ENCODE data around the gene PAQR9.

PAQR9 gene

DNA sequence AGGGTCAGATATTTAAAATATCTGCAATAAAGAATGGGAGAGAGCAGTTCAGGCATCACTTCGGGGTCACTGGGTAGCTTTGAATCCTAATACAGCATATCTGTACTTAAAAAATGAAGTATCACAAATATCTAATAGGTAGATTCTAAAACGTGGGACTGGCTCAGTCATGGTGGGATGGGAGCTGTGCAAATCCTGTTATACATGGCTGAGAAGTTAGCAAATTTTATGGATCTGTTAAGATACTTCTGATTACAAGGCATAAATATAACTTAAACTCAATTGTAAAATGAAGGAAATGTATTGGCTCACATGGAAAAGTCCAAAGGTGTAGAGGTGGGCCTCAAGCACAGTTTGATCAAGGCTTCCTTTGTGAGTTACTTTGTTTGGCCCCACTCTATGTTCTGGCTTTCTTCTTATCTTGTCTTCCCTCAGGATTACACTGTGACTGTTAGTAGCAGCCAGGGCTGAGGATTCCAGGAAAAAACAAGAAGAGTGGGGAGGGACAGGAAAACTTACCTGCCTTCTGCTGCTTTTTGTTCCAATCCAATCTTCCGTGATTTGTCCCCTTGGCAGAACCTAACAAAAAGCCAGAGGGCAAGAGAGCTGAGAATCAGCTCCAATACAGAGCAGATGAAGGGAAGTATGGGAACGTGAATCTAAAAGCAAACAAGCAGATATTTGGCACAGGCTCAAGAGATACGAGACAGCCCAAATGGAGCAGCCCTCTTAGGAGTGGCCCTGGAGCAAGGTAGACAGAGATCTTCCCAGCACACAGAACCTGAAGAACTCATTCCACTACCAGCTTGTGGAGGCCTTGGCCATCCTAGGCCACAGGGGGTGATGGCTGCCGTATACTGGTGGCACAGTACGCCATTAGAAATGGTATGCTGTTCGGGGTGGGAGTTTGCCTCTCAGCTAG is 10.9 kb downstream of the PAQR9 start:
- TF ChIP-seq, protein P1, sequence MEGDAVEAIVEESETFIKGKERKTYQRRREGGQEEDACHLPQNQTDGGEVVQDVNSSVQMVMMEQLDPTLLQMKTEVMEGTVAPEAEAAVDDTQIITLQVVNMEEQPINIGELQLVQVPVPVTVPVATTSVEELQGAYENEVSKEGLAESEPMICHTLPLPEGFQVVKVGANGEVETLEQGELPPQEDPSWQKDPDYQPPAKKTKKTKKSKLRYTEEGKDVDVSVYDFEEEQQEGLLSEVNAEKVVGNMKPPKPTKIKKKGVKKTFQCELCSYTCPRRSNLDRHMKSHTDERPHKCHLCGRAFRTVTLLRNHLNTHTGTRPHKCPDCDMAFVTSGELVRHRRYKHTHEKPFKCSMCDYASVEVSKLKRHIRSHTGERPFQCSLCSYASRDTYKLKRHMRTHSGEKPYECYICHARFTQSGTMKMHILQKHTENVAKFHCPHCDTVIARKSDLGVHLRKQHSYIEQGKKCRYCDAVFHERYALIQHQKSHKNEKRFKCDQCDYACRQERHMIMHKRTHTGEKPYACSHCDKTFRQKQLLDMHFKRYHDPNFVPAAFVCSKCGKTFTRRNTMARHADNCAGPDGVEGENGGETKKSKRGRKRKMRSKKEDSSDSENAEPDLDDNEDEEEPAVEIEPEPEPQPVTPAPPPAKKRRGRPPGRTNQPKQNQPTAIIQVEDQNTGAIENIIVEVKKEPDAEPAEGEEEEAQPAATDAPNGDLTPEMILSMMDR (IDR thresholded peaks at IDR 0.05; ENCODE audit: low read length, missing control alignments) = no peak
- DNase-seq (ENCODE audit: low read depth) = no peak
- H3K4me3 ChIP-seq (replicated peaks; ENCODE audit: low read depth, low read length) = no peak overlapping the region

DNA sequence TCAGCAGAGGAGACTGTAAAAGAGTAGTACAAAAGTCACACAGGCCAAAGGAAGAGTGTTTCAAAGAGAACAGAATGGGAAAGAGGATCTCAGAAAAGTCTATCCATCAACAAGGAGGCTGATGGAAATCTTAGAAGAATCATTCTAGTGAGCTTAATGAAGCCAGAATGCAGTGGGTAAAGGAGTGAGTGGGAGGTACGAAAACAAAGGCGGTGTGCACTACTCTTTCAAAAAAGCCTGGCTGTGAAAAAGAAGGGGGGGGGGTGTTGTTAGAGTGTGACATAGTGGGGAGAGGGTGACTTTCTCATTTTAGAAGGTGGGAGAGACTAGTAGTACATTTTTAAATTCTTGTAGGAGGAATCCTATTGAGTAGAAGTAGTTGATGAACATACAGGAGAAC is 11.7 kb downstream of the PAQR9 start:
- DNase-seq (ENCODE audit: low read depth) = no peak
- TF ChIP-seq, protein P1 (IDR thresholded peaks at IDR 0.05; ENCODE audit: low read length, missing control alignments) = no peak
- no peak overlapping the region for H3K4me3 ChIP-seq (replicated peaks; ENCODE audit: low read depth, low read length)

DNA sequence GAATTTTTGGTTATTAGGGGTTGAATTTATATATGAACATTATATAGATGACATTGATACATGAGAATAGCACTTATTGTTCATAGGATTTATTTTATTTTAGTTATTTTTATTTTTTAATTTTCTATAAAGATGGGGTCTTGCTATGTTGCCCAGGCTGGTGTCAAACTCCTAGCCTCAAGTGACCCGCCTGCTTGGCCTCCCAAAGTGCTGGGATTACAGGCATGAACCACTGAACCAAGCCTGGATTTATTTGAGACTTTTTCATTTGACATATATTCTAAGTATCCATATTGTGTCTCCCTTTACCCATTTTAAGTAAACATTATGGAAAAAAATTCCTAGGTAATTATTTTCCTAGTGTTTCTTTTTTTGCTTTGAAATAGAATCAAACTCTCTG is 12.5 kb downstream of the PAQR9 start:
- TF ChIP-seq, protein P1 (IDR thresholded peaks at IDR 0.05; ENCODE audit: low read length, missing control alignments) = no peak
- H3K4me3 ChIP-seq (replicated peaks; ENCODE audit: low read depth, low read length) = no peak overlapping the region
- no peak for DNase-seq (ENCODE audit: low read depth)

DNA sequence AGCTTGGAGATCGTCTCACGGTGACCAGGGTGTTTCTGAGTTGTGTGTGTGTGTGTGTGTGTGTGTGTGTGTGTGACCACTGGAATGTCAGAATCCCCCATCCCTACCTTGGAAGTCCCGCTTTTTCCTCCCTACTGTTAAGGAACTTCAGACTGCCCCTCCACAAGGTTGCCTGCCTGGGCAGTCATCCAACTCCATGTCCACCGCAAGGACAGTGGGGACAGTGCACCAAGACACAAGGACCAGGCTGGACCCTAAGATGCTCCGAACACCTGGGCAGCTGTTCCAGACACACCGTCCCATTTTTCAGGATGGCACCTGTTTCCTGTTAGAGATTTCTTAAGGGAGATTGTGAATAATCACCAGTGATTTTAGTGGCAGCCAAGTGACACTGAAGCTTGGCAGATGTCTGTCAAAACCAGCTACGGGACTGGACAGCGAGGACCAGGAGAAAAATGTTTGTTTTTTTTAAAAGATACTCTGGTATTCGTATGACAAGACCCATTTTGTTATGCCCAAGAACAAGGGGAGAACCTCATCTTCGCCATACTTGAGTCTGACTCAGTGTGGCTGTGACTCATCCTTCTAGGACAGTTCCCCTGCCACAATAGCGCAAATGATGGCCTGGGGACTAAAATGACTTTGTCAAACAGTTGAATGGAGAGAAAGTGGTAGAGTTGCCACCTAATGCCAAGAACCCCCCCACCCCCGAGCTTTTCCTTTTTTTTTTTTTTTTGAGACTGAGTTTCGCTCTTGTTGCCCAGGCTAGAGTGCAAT is 15.5 kb downstream of the PAQR9 start:
- DNase-seq (ENCODE audit: low read depth) = no peak
- no peak overlapping the region for H3K4me3 ChIP-seq (replicated peaks; ENCODE audit: low read depth, low read length)
- TF ChIP-seq, protein P1 (IDR thresholded peaks at IDR 0.05; ENCODE audit: low read length, missing control alignments) = no peak

DNA sequence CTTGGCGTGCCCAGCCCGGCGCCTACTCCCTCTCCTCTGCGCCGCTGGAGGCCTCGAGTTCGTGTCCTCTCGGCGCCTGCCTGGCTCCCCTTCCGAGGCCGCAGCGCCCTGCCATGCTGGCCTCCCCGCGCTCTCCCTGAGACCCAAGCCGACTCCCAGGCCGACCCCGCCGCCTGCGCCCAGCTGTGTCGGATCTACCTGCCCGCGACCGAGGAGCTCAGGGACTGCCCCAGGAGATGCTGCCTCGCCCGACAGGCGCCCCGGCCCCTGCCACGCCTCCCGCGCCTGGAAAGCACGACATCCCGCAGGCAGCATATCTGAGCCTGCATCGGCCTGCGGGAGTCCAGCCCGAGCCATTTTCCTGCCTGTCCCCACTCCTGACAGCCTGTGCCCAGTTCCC is 16.1 kb downstream of the PAQR9 start:
- DNase-seq (ENCODE audit: low read depth) = no peak
- no peak overlapping the region for H3K4me3 ChIP-seq (replicated peaks; ENCODE audit: low read depth, low read length)
- TF ChIP-seq, protein P1 (IDR thresholded peaks at IDR 0.05; ENCODE audit: low read length, missing control alignments) = no peak

DNA sequence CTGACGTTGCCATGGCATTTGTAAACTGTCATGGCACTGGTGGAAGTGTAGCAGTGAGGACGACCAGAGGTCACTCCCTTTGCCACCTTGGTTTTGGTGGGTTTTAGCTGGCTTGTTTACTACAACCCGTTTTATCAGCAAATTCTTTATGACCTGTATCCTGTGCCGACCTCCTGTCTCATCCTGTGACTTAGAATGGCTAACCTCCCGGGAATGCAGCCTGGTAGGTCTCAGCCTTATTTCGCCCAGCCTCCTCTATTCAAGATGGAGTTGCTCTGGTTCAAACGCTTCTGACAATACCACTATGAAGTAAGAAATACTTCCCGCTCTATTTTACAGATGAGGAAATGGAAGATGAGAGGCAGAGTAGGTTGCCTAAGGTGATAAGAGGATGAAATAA is 16.6 kb downstream of the PAQR9 start:
- no peak for DNase-seq (ENCODE audit: low read depth)
- TF ChIP-seq, protein P1 (IDR thresholded peaks at IDR 0.05; ENCODE audit: low read length, missing control alignments) = no peak

More for the DNA sequence above, 16.6 kb downstream of the PAQR9 start:
- no peak overlapping the region for H3K4me3 ChIP-seq (replicated peaks; ENCODE audit: low read depth, low read length)
